HG02642 (cell line): ENCODE data around the gene ACTN4.

ENCODE experiments used
- ATAC-seq: cut with Tn5 transposase; IDR thresholded peaks from one replicate; pipeline ENCODE4 v1.9.1; 2021; ENCODE audit warnings: mild to moderate bottlenecking; ENCODE audit not compliant: unreplicated experiment, poor library complexity

The ACTN4 gene

GRCh38 chr19:38635483-38636399 lies 11.7 kb upstream of the ACTN4 start:
- ATAC-seq: no peak

- ATAC-seq: no peak
Observed at GRCh38 chr19:38638461-38638860, 9.0 kb upstream of the ACTN4 start.

GRCh38 chr19:38639679-38640078 lies 7.8 kb upstream of the ACTN4 start:
- ATAC-seq: no peak

GRCh38 chr19:38640368-38640767 lies 7.1 kb upstream of the ACTN4 start:
- ATAC-seq: no peak

- no peak for ATAC-seq
Observed at GRCh38 chr19:38642176-38642575, 5.3 kb upstream of the ACTN4 start.

GRCh38 chr19:38644719-38645118 lies 2.7 kb upstream of the ACTN4 start:
- ATAC-seq: no peak

- no peak for ATAC-seq
Observed at GRCh38 chr19:38647966-38648768, 718 bp downstream of the ACTN4 start.

GRCh38 chr19:38648769-38649304 lies 1.4 kb downstream of the ACTN4 start:
- no peak for ATAC-seq

- ATAC-seq: no peak
Observed at GRCh38 chr19:38649305-38650171, 2.1 kb downstream of the ACTN4 start.

GRCh38 chr19:38650172-38650775 lies 2.8 kb downstream of the ACTN4 start:
- ATAC-seq: no peak

- no peak for ATAC-seq
Observed at GRCh38 chr19:38650911-38651584, 3.6 kb downstream of the ACTN4 start.

- ATAC-seq: no peak
Observed at GRCh38 chr19:38653028-38653571, 5.7 kb downstream of the ACTN4 start.

GRCh38 chr19:38654628-38655055 lies 7.2 kb downstream of the ACTN4 start:
- no peak for ATAC-seq

GRCh38 chr19:38655148-38655824 lies 7.8 kb downstream of the ACTN4 start:
- peak; percentile 43 for ATAC-seq

- ATAC-seq: no peak
Observed at GRCh38 chr19:38656171-38656981, 8.9 kb downstream of the ACTN4 start.

GRCh38 chr19:38657633-38658222 lies 10.3 kb downstream of the ACTN4 start:
- no peak for ATAC-seq
